AG04449 (cell line): ENCODE data around the gene CNTN4.

Source experiments
- CTCF ChIA-PET: fragments of 350-600 bp; formaldehyde crosslinking; extraction: SDS; loops from one replicate; lab custom pipeline; 2021; ENCODE audit warnings: antibody characterized with exemption; lab: Yijun Ruan, JAX
- POLR2A ChIA-PET: fragments of 400-600, 350-600 bp; formaldehyde crosslinking; extraction: SDS; loops from one replicate; lab custom pipeline; 2020; ENCODE audit warnings: antibody characterized with exemption, inconsistent platforms; lab: Yijun Ruan, JAX
- DNase-seq: peaks from one replicate; pipeline ENCODE4 v3.0.0-alpha.2; 2010; ENCODE audit warnings: low read depth, low spot score
- H3K4me3 ChIP-seq: 2 replicates; pipeline ENCODE4 v1.5.1; 2011; ENCODE audit warnings: low read depth, mild to moderate bottlenecking, control low read depth, low read length
- TF ChIP-seq, protein P1 (sequence below): IDR thresholded peaks from one replicate; pipeline ENCODE4 v1.5.1; 2011; ENCODE audit warnings: mild to moderate bottlenecking, moderate library complexity, low read length, control low read depth, inconsistent platforms; ENCODE audit not compliant: insufficient read depth; ENCODE audit errors: missing control alignments

Gene CNTN4

DNA sequence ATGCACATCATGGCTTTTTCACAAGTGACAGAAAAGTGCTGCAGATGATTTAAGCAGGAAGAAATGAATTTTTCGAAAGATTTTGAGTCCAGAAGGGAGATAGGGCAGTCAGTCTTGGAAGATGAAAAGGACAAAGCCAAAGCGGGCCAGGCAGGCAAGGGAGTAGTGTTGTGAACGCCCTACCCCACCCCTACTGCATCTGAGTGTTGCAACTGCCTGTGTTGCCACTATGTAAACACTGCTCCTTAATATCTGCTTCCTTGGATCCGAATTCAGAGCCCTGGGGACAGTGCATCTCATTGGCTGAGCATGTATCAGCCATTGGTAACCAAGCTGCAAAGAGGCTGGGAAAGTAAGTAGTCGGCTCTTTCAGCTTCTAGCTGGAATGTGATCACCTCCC lies 39.0 kb downstream of the CNTN4 start:
- CTCF ChIA-PET, result no interaction called here
- H3K4me3 ChIP-seq, result no peak overlapping the region
- TF ChIP-seq, protein P1, sequence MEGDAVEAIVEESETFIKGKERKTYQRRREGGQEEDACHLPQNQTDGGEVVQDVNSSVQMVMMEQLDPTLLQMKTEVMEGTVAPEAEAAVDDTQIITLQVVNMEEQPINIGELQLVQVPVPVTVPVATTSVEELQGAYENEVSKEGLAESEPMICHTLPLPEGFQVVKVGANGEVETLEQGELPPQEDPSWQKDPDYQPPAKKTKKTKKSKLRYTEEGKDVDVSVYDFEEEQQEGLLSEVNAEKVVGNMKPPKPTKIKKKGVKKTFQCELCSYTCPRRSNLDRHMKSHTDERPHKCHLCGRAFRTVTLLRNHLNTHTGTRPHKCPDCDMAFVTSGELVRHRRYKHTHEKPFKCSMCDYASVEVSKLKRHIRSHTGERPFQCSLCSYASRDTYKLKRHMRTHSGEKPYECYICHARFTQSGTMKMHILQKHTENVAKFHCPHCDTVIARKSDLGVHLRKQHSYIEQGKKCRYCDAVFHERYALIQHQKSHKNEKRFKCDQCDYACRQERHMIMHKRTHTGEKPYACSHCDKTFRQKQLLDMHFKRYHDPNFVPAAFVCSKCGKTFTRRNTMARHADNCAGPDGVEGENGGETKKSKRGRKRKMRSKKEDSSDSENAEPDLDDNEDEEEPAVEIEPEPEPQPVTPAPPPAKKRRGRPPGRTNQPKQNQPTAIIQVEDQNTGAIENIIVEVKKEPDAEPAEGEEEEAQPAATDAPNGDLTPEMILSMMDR, result no peak
- DNase-seq, result no peak
- POLR2A ChIA-PET, result no interaction called here

DNA sequence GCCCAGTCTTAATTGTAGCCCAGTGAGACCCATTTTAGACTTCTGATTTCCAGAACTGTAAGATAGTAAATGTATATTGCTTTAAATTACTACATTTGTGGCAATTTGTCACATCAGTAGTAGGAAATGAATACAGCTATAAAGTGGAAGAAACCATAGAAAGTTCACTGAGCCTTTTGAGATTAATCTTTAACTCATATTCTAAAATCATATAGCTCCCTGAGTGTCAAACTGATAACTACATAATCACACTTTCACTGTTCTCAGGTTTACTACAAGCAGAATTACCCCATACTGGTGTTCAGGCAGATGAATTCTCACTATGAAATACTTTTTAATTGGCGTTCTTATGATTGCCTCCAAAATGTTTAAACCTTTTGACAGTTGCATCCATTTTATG lies 42.8 kb downstream of the CNTN4 start:
- no peak overlapping the region for H3K4me3 ChIP-seq
- no peak for DNase-seq
- ChIA-PET POLR2A (no interaction called here), CTCF (no interaction called here)
- TF ChIP-seq, protein P1, result no peak

DNA sequence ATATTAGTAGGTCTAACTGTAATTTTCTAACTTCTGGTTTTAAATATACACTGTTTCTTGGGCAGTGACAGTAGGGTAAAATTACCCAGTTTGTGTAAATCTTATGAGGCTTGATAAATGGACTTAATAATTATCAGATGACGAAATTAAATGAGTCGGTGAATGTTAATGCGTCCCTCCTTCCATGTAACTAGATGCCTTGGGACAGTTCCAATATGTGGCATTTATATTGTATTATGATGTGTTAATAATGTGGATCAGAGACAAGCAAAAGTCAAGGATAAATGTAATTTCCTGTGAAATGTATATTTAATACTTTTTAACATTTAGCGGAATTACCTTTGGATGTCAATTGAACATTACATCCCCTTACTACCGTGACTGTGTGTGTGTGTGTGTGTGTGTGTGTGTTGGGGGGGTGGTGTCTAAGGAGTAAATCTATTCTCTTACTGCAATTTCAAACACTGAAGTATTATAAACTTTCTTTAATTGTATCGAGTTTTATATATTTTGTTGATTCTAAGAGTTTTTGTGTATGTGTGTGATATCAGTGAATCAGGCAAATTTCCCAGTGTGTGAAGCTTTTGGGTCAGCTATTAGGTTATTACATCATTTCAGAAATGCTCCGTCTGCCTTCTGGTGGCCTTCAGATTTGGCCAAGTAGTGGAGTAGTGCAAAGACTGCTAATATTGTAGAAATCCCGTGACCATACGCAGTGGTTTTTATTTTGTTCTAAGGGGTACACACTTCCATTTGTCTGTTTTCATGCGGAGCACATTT lies 50.1 kb downstream of the CNTN4 start:
- ChIA-PET POLR2A (no interaction called here), CTCF (no interaction called here)
- H3K4me3 ChIP-seq, result no peak overlapping the region
- TF ChIP-seq, protein P1, result no peak
- no peak for DNase-seq

DNA sequence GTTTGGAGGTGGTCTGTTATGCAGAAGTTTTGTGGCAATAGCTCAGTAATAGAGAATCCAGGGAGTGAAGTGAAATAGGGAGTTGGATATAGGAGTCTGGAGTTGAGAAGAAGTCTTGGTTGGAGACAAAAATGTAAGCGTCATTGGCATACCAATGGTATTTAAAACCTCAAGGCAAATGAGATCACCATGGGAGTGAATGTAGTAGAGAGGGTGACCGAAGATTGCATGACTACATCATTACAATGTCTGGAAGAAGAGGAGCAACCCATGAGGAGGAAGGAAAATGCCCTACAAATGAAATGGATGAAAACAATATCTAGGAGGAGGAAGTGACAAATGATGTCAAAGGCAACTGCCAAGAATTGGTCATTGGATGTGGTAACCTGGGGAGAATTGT lies 54.4 kb downstream of the CNTN4 start:
- POLR2A ChIA-PET, result no interaction called here
- TF ChIP-seq, protein P1, result no peak
- no peak for DNase-seq
- CTCF ChIA-PET, result no interaction called here
- no peak overlapping the region for H3K4me3 ChIP-seq

DNA sequence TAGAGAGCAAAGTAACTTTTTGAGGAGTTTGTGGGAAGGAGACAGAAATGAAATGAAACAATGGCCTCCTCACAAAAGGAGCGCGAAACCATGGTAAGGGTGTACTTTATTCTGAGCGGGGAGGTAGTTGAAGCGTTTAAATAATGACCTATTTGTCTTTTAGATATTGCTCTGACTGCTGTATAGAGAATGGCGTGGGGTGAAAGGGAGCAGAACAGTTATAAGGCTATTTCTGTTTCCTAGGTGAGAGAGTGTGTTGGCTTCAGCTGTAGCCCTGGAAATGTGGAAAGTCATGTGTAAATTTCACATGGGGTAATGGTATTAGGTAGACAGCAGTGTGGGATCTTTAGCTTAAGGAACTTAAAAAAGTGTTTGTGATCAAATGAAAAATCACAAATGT lies 54.9 kb downstream of the CNTN4 start:
- no peak overlapping the region for H3K4me3 ChIP-seq
- TF ChIP-seq, protein P1, result no peak
- POLR2A ChIA-PET, result no interaction called here
- DNase-seq, result no peak
- CTCF ChIA-PET, result no interaction called here

DNA sequence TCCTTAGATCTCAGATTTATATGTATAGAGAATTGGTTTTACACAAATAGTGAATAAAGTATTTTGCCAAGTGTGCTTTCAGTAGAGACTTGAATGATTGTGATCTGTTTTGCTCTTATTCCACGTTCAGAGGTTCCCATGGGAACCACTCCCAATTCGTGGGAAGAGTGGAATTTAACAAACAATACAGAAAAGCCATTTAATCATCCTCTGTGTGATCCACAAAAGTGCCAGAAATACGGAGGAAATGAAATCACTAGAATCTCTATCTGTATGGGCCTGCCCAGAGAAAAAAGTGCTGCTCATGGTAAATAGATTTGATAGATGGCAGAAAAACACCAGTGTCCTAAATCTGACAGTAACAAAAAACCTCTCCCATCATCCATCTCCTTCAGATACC lies 56.0 kb downstream of the CNTN4 start:
- no peak overlapping the region for H3K4me3 ChIP-seq
- TF ChIP-seq, protein P1, result no peak
- DNase-seq, result no peak
- ChIA-PET POLR2A (no interaction called here), CTCF (no interaction called here)
